ENCODE data around the gene SCUBE2. TPM values are rescaled to one million over a fixed set of nuclear protein-coding genes. Genes with fewer than 3 reads are reported as not detected.

SCUBE2 gene
- total and polyA plus RNA-seq, 2 experiments from 2014 or later = 1.3 to 3.5 TPM

GRCh38 chr11:9069256-9069655 lies 22.1 kb downstream of the SCUBE2 start:
- in situ Hi-C loops (cut with MboI) = no loop called here
- no peaks in the 10 kb centered on the region for H3K27me3 ChIP-seq (replicated peaks; ENCODE audit: insufficient read depth)
- no peaks in the 10 kb centered on the region for H3K79me2 ChIP-seq (ENCODE audit: insufficient read depth)
- DNase-seq = no peak
- TF ChIP-seq EZH2phosphoT487 (IDR thresholded peaks at IDR 0.05; ENCODE audit: insufficient read depth, low read depth) (no peak), EZH2 (IDR thresholded peaks at IDR 0.05; ENCODE audit: insufficient read depth, poor library complexity, severe bottlenecking) (no peak)
- H2AFZ ChIP-seq = no peak overlapping the region
- H3K36me3 ChIP-seq (ENCODE audit: low read depth) = no peaks in the 10 kb centered on the region
- no peaks in the 10 kb centered on the region for H3K9me2 ChIP-seq (ENCODE audit: insufficient read depth)
- no peaks in the 10 kb centered on the region for H3K4me1 ChIP-seq (ENCODE audit: insufficient read depth)
- H3K27ac ChIP-seq = no peak overlapping the region
- no peaks in the 10 kb centered on the region for H4K20me1 ChIP-seq (ENCODE audit: insufficient read depth)
- no peaks in the 10 kb centered on the region for H3F3A ChIP-seq (ENCODE audit: insufficient read depth)
- H3K9me3 ChIP-seq (ENCODE audit: low read depth) = no peaks in the 10 kb centered on the region
- no peak overlapping the region for H3K4me3 ChIP-seq
- H3K9ac ChIP-seq = no peak overlapping the region
- 92 to 95% methylated on average over 8 of the region's 8 CpGs for WGBS, 2 experiments (ENCODE audit: low coverage in 1 of 2, low lambda C conversion rate in 2 of 2, missing lambda C conversion rate in 2 of 2)
- H3K4me2 ChIP-seq (ENCODE audit: unreplicated experiment) = no peak overlapping the region

- DNase-seq = no peak
- no peak overlapping the region for H3K27ac ChIP-seq
- no peaks in the 10 kb centered on the region for H3K79me2 ChIP-seq (ENCODE audit: insufficient read depth)
- H2AFZ ChIP-seq = no peak overlapping the region
- H3K36me3 ChIP-seq (ENCODE audit: low read depth) = no peaks in the 10 kb centered on the region
- no peak overlapping the region for H3K4me2 ChIP-seq (ENCODE audit: unreplicated experiment)
- no peaks in the 10 kb centered on the region for H3K4me1 ChIP-seq (ENCODE audit: insufficient read depth)
- H3K27me3 ChIP-seq (replicated peaks; ENCODE audit: insufficient read depth) = no peaks in the 10 kb centered on the region
- H3F3A ChIP-seq (ENCODE audit: insufficient read depth) = no peaks in the 10 kb centered on the region
- 92% methylated on average over 5 of the region's 5 CpGs for WGBS, 2 experiments (ENCODE audit: low coverage in 1 of 2, low lambda C conversion rate in 2 of 2, missing lambda C conversion rate in 2 of 2)
- in situ Hi-C loops (cut with MboI) = no loop called here
- no peaks in the 10 kb centered on the region for H4K20me1 ChIP-seq (ENCODE audit: insufficient read depth)
- H3K4me3 ChIP-seq = no peak overlapping the region
- no peak for TF ChIP-seq EZH2phosphoT487 (IDR thresholded peaks at IDR 0.05; ENCODE audit: insufficient read depth, low read depth)
- TF ChIP-seq EZH2 (IDR thresholded peaks at IDR 0.05; ENCODE audit: insufficient read depth, poor library complexity, severe bottlenecking) = no peak
- no peaks in the 10 kb centered on the region for H3K9me3 ChIP-seq (ENCODE audit: low read depth)
- H3K9ac ChIP-seq = no peak overlapping the region
- no peaks in the 10 kb centered on the region for H3K9me2 ChIP-seq (ENCODE audit: insufficient read depth)
Measured at GRCh38 chr11:9066433-9066925, 24.9 kb downstream of the SCUBE2 start.

- 88 to 91% methylated on average over 15 of the region's 15 CpGs for WGBS, 2 experiments (ENCODE audit: low coverage in 1 of 2, low lambda C conversion rate in 2 of 2, missing lambda C conversion rate in 2 of 2)
- Histone ChIP-seq H3K9me2 (ENCODE audit: insufficient read depth) (no peaks in the 10 kb centered on the region), H3K27me3 (replicated peaks; ENCODE audit: insufficient read depth) (no peaks in the 10 kb centered on the region), H3K4me1 (ENCODE audit: insufficient read depth) (no peaks in the 10 kb centered on the region), H3F3A (ENCODE audit: insufficient read depth) (no peaks in the 10 kb centered on the region), H4K20me1 (ENCODE audit: insufficient read depth) (no peaks in the 10 kb centered on the region), H3K9ac (no peak overlapping the region), H3K27ac (no peak overlapping the region), H3K9me3 (ENCODE audit: low read depth) (no peaks in the 10 kb centered on the region), H3K4me3 (no peak overlapping the region), H2AFZ (no peak overlapping the region), H3K36me3 (ENCODE audit: low read depth) (no peaks in the 10 kb centered on the region), H3K4me2 (ENCODE audit: unreplicated experiment) (no peak overlapping the region), H3K79me2 (ENCODE audit: insufficient read depth) (no peaks in the 10 kb centered on the region)
- no peak for TF ChIP-seq EZH2 (IDR thresholded peaks at IDR 0.05; ENCODE audit: insufficient read depth, poor library complexity, severe bottlenecking)
- no peak for TF ChIP-seq EZH2phosphoT487 (IDR thresholded peaks at IDR 0.05; ENCODE audit: insufficient read depth, low read depth)
- in situ Hi-C loops (cut with MboI) = no loop called here
- DNase-seq = no peak
Measured at GRCh38 chr11:9065607-9066432, 25.6 kb downstream of the SCUBE2 start.

GRCh38 chr11:9061807-9062206 lies 29.6 kb downstream of the SCUBE2 start:
- H3K4me3 ChIP-seq = no peak overlapping the region
- H4K20me1 ChIP-seq (ENCODE audit: insufficient read depth) = no peaks in the 10 kb centered on the region
- DNase-seq = no peak
- H3K27me3 ChIP-seq (replicated peaks; ENCODE audit: insufficient read depth) = no peaks in the 10 kb centered on the region
- H3F3A ChIP-seq (ENCODE audit: insufficient read depth) = no peaks in the 10 kb centered on the region; the same call in 1 of the 2 replicates
- no peaks in the 10 kb centered on the region for H3K9me3 ChIP-seq (ENCODE audit: low read depth)
- H2AFZ ChIP-seq = no peak overlapping the region
- H3K27ac ChIP-seq = no peak overlapping the region
- WGBS, 2 experiments (ENCODE audit: low coverage in 1 of 2, low lambda C conversion rate in 2 of 2, missing lambda C conversion rate in 2 of 2) = 88 to 93% methylated on average over 1 of the region's 1 CpG
- no peak overlapping the region for H3K4me2 ChIP-seq (ENCODE audit: unreplicated experiment)
- in situ Hi-C loops (cut with MboI) = no loop called here
- H3K9ac ChIP-seq = no peak overlapping the region
- no peaks in the 10 kb centered on the region for H3K79me2 ChIP-seq (ENCODE audit: insufficient read depth)
- no peaks in the 10 kb centered on the region for H3K36me3 ChIP-seq (ENCODE audit: low read depth)
- H3K4me1 ChIP-seq (ENCODE audit: insufficient read depth) = no peaks in the 10 kb centered on the region
- H3K9me2 ChIP-seq (ENCODE audit: insufficient read depth) = no peaks in the 10 kb centered on the region
- TF ChIP-seq EZH2 (IDR thresholded peaks at IDR 0.05; ENCODE audit: insufficient read depth, poor library complexity, severe bottlenecking) = no peak
- no peak for TF ChIP-seq EZH2phosphoT487 (IDR thresholded peaks at IDR 0.05; ENCODE audit: insufficient read depth, low read depth)
